Measurements from ENCODE around the gene WDR6. TPM values are rescaled to one million over a fixed set of nuclear protein-coding genes. Genes with fewer than 3 reads are reported as not detected.

Gene WDR6
- total and polyA plus RNA-seq, 9 of the 15 experiments (the other 6 are each of a cell fraction or from before 2014, with no cell fraction given): 8.9 to 90.6 (median 44.7) TPM

GRCh38 chr3:48982686-48983085 lies 24.5 kb upstream of the WDR6 start:
- FAIRE-seq: no peak
- Histone ChIP-seq H3K9me1 (ENCODE audit: control insufficient read depth, insufficient read depth, low read length) (no peaks in the 10 kb centered on the region), H3K79me2 (ENCODE audit: control insufficient read depth, insufficient read depth, low read length) (no peaks in the 10 kb centered on the region), H3K4me2 (ENCODE audit: insufficient read depth, low read length) (no peak overlapping the region), H3K27me3 (ENCODE audit: control insufficient read depth in 2 of 2, insufficient read depth in 2 of 2, low read length in 2 of 2) (no peaks in the 10 kb centered on the region), H4K20me1 (replicated peaks; ENCODE audit: control insufficient read depth, insufficient read depth, low read length) (no peaks in the 10 kb centered on the region), H3K9ac (ENCODE audit: insufficient read depth in 1 of 2, low read depth in 2 of 2, low read length in 2 of 2) (no peak overlapping the region), H2AFZ (ENCODE audit: low read depth, low read length) (no peak overlapping the region), H3K27ac (ENCODE audit: extremely low read depth, low read depth, low read length) (no peak overlapping the region), H3K9me3 (replicated peaks; ENCODE audit: control insufficient read depth, insufficient read depth, low read depth, low read length) (no peaks in the 10 kb centered on the region), H3K4me1 (replicated peaks in 1 of 2; ENCODE audit: control insufficient read depth in 2 of 2, insufficient read depth in 2 of 2, low read length in 2 of 2) (no peaks in the 10 kb centered on the region), H3K36me3 (ENCODE audit: control insufficient read depth, insufficient read depth, low read length) (peaks cover 67% of the 10 kb centered on the region; the same call in 2 of the 3 replicates), H3K4me3 (no peak overlapping the region)
- intact Hi-C loops (cut with micrococcal nuclease): no loop called here
- ATAC-seq: no peak
- in situ Hi-C loops (cut with MboI): no loop called here
- DNase-seq (ENCODE audit: extremely low read depth in 1 of 4, low spot score in 3 of 4): no peak
- WGBS (ENCODE audit: insufficient coverage, low coverage, missing lambda C conversion rate): 82% methylated on average over 5 of the region's 5 CpGs
- CTCF ChIA-PET (ENCODE audit: low intra/inter-chr PET ratio): no interaction called here
- POLR2A ChIA-PET: interaction anchor here (0.7 kb wide), 1 partner anchor 11 kb away, joined by 3 read pairs; no protein-coding TSS in a partner anchor
- BruUV-seq (replicated peaks): no TSS peak
- TF ChIP-seq SIN3A (IDR thresholded peaks at IDR 0.05; ENCODE audit: borderline replicate concordance in 2 of 2, control insufficient read depth in 1 of 2, low read depth in 2 of 2, low read length in 2 of 2) (no peak), ZNF436 (CRISPR knock-in tag; IDR thresholded peaks at IDR 0.05) (no peak), DMBX1 (CRISPR knock-in tag; IDR thresholded peaks at IDR 0.05; ENCODE audit: borderline replicate concordance) (no peak), NUFIP1 (IDR thresholded peaks at IDR 0.05; ENCODE audit: partially characterized antibody) (no peak), NRF1 (conservative IDR thresholded peaks at IDR 0.05 in 1 of 2, IDR thresholded peaks at IDR 0.05 in 1 of 2) (no peak), FOXA1 (IDR thresholded peaks at IDR 0.05; ENCODE audit: borderline replicate concordance) (no peak), FOXK2 (conservative IDR thresholded peaks at IDR 0.05 in 1 of 2, IDR thresholded peaks at IDR 0.05 in 1 of 2; ENCODE audit: low read depth in 2 of 2) (no peak), ZNF197 (CRISPR knock-in tag; IDR thresholded peaks at IDR 0.05; ENCODE audit: low read depth) (no peak)
- TF ChIP-seq, protein P1, sequence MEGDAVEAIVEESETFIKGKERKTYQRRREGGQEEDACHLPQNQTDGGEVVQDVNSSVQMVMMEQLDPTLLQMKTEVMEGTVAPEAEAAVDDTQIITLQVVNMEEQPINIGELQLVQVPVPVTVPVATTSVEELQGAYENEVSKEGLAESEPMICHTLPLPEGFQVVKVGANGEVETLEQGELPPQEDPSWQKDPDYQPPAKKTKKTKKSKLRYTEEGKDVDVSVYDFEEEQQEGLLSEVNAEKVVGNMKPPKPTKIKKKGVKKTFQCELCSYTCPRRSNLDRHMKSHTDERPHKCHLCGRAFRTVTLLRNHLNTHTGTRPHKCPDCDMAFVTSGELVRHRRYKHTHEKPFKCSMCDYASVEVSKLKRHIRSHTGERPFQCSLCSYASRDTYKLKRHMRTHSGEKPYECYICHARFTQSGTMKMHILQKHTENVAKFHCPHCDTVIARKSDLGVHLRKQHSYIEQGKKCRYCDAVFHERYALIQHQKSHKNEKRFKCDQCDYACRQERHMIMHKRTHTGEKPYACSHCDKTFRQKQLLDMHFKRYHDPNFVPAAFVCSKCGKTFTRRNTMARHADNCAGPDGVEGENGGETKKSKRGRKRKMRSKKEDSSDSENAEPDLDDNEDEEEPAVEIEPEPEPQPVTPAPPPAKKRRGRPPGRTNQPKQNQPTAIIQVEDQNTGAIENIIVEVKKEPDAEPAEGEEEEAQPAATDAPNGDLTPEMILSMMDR (IDR thresholded peaks at IDR 0.05 in 2 of 3, conservative IDR thresholded peaks at IDR 0.05 in 1 of 3; ENCODE audit: insufficient read depth in 2 of 3, low read depth in 1 of 3, low read length in 3 of 3): no peak
